BJ (cell line): Measurements from ENCODE around the gene SMIM32. TPM values are rescaled to one million over a fixed set of nuclear protein-coding genes. Genes with fewer than 3 reads are reported as not detected.

Experiments
- CTCF ChIA-PET: fragments of 350-600 bp; formaldehyde crosslinking; extraction: SDS; loops from one replicate; lab custom pipeline; 2021; ENCODE audit warnings: antibody characterized with exemption, inconsistent platforms; lab: Yijun Ruan, JAX
- POLR2A ChIA-PET: fragments of 300-600 bp; sonication (Branson Sonifier 250); formaldehyde crosslinking; extraction: SDS; loops from one replicate; lab custom pipeline; 2021; ENCODE audit warnings: antibody characterized with exemption; lab: Charles Lee
- DNase-seq: peaks from one replicate; pipeline ENCODE4 v3.0.0-alpha.2; 2011; ENCODE audit warnings: low read depth
- H3K27me3 ChIP-seq: 2 replicates; pipeline ENCODE4 v1.6.0; 2011; ENCODE audit warnings: low read length; ENCODE audit not compliant: control insufficient read depth, insufficient read depth
- H3K36me3 ChIP-seq: 2 replicates; pipeline ENCODE4 v1.5.1; 2011; ENCODE audit warnings: low read length; ENCODE audit not compliant: control insufficient read depth, insufficient read depth
- H3K4me3 ChIP-seq: 2 replicates; pipeline ENCODE4 v1.5.1; 2011; ENCODE audit warnings: low read depth, mild to moderate bottlenecking, control low read depth, low read length
- CTCF ChIP-seq: IDR thresholded peaks from 2 replicates; pipeline ENCODE4 v1.5.1; 2011; ENCODE audit warnings: low read depth, mild to moderate bottlenecking, control low read depth, inconsistent platforms, low read length, moderate library complexity; ENCODE audit not compliant: insufficient read depth
- polyA plus RNA-seq: library from polyadenylated mRNA; depleted of rRNA; stranded (reverse); fragments of >200 nt; gene quantifications from 2 replicates; pipeline ENCODE4 v1.2.3, GENCODE V29; 2011

Gene SMIM32
- polyA plus RNA-seq, 1 experiment, result not detected

DNA sequence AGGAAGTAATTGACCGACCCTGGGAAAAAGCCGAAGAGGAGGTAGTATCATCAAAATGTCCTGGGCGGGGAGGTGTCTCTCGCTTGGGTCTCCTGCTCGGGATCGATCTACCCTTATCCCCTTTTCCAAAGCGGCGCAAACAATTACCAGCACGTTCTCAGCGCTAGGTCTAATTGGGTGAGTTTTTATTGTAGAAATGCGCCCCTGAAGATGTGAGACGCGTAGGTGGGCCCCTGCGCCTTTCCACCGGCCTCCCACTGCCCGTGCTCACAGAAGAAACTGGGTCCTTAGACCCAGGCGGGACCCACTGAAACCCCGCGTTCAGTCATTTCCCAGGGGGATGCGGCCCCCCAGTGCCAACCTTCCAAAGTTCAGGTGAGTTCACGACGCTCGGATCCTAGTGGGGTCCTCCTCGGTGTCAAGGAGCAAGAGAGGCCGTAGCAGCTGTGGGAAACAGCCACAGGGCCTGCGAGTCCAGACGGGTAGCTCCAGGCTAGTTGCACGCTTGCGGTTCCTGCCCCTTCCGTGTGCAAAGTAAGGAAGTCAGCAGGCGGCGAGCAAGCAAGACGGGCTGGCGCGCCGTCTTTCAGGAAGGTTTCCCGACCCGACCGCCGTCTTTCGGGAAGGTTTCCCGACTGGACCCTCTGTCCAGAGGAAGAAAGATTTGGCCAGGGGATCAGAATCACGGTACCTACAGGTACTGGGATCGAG lies 1.5 kb downstream of the SMIM32 start:
- no peak for DNase-seq
- ChIA-PET CTCF (interaction anchor here (0.9 to 1.1 kb wide), 2 partner anchors 10 to 13 kb away, joined by 3 to 4 read pairs; no protein-coding TSS in a partner anchor), POLR2A (no interaction called here)
- Histone ChIP-seq H3K4me3 (no peak overlapping the region; the same call in 1 of the 2 replicates), H3K27me3 (peaks cover 24% of the 10 kb centered on the region), H3K36me3 (no peaks in the 10 kb centered on the region)
- TF ChIP-seq CTCF, result no peak

- Histone ChIP-seq H3K27me3 (peaks cover 24% of the 10 kb centered on the region), H3K36me3 (no peaks in the 10 kb centered on the region), H3K4me3 (no peak overlapping the region)
- CTCF ChIA-PET, result no interaction called here
- DNase-seq, result no peak
- TF ChIP-seq CTCF, result no peak
- POLR2A ChIA-PET, result no interaction called here
Measured at GRCh38 chr5:136190904-136191303, 2.1 kb downstream of the SMIM32 start.

DNA sequence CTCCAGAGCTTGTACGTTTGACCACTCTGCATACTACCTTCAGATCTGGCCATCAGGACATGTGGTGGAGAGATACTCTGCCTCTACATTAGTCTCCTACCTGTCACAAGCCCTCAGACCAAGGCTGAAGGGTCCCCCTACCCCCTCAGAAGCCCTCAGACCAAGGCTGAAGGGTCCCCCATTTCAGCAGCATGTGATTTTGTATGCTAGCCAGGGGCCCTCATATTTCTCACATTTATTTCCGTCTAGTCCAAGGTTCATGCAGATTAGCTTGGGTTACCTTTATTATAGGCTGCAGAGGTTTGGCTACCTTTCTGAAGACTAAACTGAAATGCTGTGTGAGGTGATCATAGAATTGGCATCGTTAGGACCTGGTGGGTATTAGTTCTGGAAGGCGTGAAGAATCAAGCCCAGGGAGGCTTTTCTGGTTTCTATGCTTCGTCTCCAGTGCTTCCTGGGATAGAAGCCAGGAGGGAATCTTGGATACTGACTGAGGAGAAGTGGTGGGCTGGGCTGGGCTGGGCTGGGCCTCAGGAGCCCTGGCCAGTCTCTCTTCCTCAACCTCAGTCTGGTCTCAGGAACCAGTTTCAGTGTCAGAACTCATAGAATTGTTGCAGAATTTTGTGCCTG lies 2.8 kb downstream of the SMIM32 start:
- no peak for DNase-seq
- Histone ChIP-seq H3K27me3 (peaks cover 23% of the 10 kb centered on the region), H3K4me3 (no peak overlapping the region), H3K36me3 (no peaks in the 10 kb centered on the region)
- POLR2A ChIA-PET, result no interaction called here
- TF ChIP-seq CTCF, result no peak
- CTCF ChIA-PET, result interaction anchor here (1.7 kb wide), 1 partner anchor 22 kb away, joined by 6 read pairs; no protein-coding TSS in a partner anchor

DNA sequence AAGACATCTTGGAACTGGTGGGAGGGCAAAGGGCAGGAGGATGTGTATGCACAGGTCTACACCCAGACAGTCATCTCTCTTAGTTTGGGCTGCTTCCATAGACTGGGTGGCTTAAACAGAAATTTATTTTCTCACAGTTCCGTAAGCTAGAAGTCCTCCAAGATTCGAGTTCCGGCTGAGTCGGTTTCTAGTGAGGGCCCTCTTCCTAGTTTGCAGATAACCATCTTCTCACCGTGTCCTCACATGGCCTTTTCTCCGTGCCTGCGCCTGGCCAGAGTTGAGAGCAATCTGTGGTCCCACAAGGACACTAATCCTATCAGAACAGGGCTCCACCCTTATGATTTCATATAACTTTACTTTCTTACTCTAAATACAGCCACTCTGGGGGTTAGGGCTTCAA lies 4.1 kb downstream of the SMIM32 start:
- no peak for TF ChIP-seq CTCF
- Histone ChIP-seq H3K4me3 (no peak overlapping the region), H3K36me3 (no peaks in the 10 kb centered on the region), H3K27me3 (peaks cover 19% of the 10 kb centered on the region)
- DNase-seq, result no peak
- ChIA-PET POLR2A (no interaction called here), CTCF (interaction anchor here (1.7 kb wide), 1 partner anchor 23 kb away, joined by 6 read pairs; no protein-coding TSS in a partner anchor)

DNA sequence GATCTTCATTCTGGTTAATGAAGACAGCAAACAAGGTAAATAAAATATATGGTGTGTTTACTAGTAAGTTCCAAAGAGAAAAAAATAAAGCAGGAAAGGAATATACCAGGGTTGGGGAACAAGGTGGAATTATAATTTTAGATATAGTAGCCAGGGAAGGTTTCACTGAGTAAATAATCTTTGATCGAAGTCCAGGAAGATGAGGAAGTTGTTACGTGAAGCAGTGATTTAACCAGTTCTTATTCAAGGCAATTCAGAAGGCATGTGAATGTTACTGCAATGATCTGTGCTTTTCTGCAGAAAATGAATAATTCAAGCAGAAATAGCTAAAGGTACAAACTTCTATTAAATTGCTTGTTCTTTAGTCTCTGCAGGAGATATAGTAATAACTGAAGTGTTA lies 6.2 kb downstream of the SMIM32 start:
- CTCF ChIA-PET, result interaction anchor here (0.6 kb wide), 1 partner anchor 357 kb away, joined by 3 read pairs; no protein-coding TSS in a partner anchor
- DNase-seq, result no peak
- no peak overlapping the region for H3K4me3 ChIP-seq
- POLR2A ChIA-PET, result no interaction called here
- H3K27me3 ChIP-seq, result peaks cover 7% of the 10 kb centered on the region
- no peaks in the 10 kb centered on the region for H3K36me3 ChIP-seq
- TF ChIP-seq CTCF, result no peak
